OCI-LY3 (cell line): Measurements from ENCODE around the gene TANC1.

Experiments
- H2AFZ ChIP-seq: fragments of 200-600, 300-600 bp; shearing (Covaris generic); 2 replicates; pipeline ENCODE4 v1.6.0; 2014; ENCODE audit warnings: antibody characterized with exemption, low read depth, low read length
- H3K27ac ChIP-seq: fragments of 200-600, 300-600 bp; sonication (generic); 2 replicates; pipeline ENCODE4 v1.5.1; 2014; ENCODE audit warnings: mild to moderate bottlenecking, low read length, moderate library complexity, mixed read lengths
- H3K27me3 ChIP-seq: fragments of 200-600, 300-600 bp; sonication (generic); 2 replicates; pipeline ENCODE4 v1.6.1; 2014; ENCODE audit warnings: low read depth, low read length, mixed read lengths
- H3K36me3 ChIP-seq: fragments of 200-600, 300-600 bp; sonication (generic); replicated peaks from 2 replicates; pipeline ENCODE3; 2014; ENCODE audit warnings: low read depth, low read length, mixed read lengths
- H3K4me1 ChIP-seq: fragments of 300-600, 200-600 bp; sonication (generic); 2 replicates; pipeline ENCODE4 v1.6.1; 2014; ENCODE audit warnings: low read length, mixed read lengths
- H3K4me2 ChIP-seq: fragments of 200-600, 300-600 bp; sonication (generic); 2 replicates; pipeline ENCODE4 v1.6.1; 2014; ENCODE audit warnings: low read length, mixed read lengths
- H3K4me3 ChIP-seq: fragments of 300-600, 200-600 bp; sonication (generic); 2 replicates; pipeline ENCODE4 v1.5.1; 2014; ENCODE audit warnings: antibody characterized with exemption, mild to moderate bottlenecking, low read length, moderate library complexity
- H3K79me2 ChIP-seq: fragments of 300-600, 200-600 bp; shearing (Covaris generic); 2 replicates; pipeline ENCODE4 v1.6.1; 2014; ENCODE audit warnings: mild to moderate bottlenecking, low read length, mixed read lengths
- H3K9ac ChIP-seq: fragments of 300-600, 200-600 bp; shearing (Covaris generic); 2 replicates; pipeline ENCODE4 v1.6.0; 2014; ENCODE audit warnings: mild to moderate bottlenecking, low read length, moderate library complexity
- H3K9me3 ChIP-seq: fragments of 200-600, 300-600 bp; shearing (Covaris generic); 2 replicates; pipeline ENCODE4 v1.6.1; 2014; ENCODE audit warnings: low read length, mixed read lengths; ENCODE audit not compliant: insufficient read depth
- H4K20me1 ChIP-seq: fragments of 200-600, 300-600 bp; sonication (generic); 2 replicates; pipeline ENCODE4 v1.6.1; 2016; ENCODE audit warnings: low read length, mixed read lengths; ENCODE audit not compliant: insufficient read depth
- CTCF ChIP-seq: fragments of 200-600, 300-600 bp; sonication (generic); IDR thresholded peaks from 2 replicates; pipeline ENCODE4 v1.5.1; 2014; ENCODE audit warnings: antibody characterized with exemption, low read length, low read depth
- EZH2phosphoT487 ChIP-seq: fragments of 200-600 bp; shearing (Covaris generic); IDR thresholded peaks from 2 replicates; pipeline ENCODE4 v1.6.1; 2018; ENCODE audit warnings: antibody characterized with exemption, mixed run types, low read depth

TANC1 gene

GRCh38 chr2:159155320-159155719 lies 186.9 kb downstream of the TANC1 start:
- H3K9ac ChIP-seq, result no peak overlapping the region
- H3K27ac ChIP-seq, result no peak overlapping the region
- TF ChIP-seq EZH2phosphoT487 (no peak), CTCF (no peak)
- no peaks in the 10 kb centered on the region for H3K27me3 ChIP-seq
- H3K4me2 ChIP-seq, result no peak overlapping the region
- no peaks in the 10 kb centered on the region for H3K4me1 ChIP-seq
- no peaks in the 10 kb centered on the region for H3K9me3 ChIP-seq
- H3K36me3 ChIP-seq, result no peaks in the 10 kb centered on the region
- H4K20me1 ChIP-seq, result no peaks in the 10 kb centered on the region
- H3K4me3 ChIP-seq, result no peak overlapping the region
- H3K79me2 ChIP-seq, result no peaks in the 10 kb centered on the region
- H2AFZ ChIP-seq, result no peak overlapping the region

- no peaks in the 10 kb centered on the region for H3K79me2 ChIP-seq
- H3K27me3 ChIP-seq, result no peaks in the 10 kb centered on the region
- H3K36me3 ChIP-seq, result no peaks in the 10 kb centered on the region
- H2AFZ ChIP-seq, result no peak overlapping the region
- H3K27ac ChIP-seq, result no peak overlapping the region
- H3K9me3 ChIP-seq, result no peaks in the 10 kb centered on the region
- no peaks in the 10 kb centered on the region for H3K4me1 ChIP-seq
- no peak overlapping the region for H3K4me3 ChIP-seq
- H3K9ac ChIP-seq, result no peak overlapping the region
- TF ChIP-seq CTCF, result no peak
- no peak for TF ChIP-seq EZH2phosphoT487
- H4K20me1 ChIP-seq, result no peaks in the 10 kb centered on the region
- no peak overlapping the region for H3K4me2 ChIP-seq
Measured at GRCh38 chr2:159155791-159156190, 187.4 kb downstream of the TANC1 start.

- no peak overlapping the region for H3K27ac ChIP-seq
- H3K4me3 ChIP-seq, result no peak overlapping the region
- no peak overlapping the region for H2AFZ ChIP-seq
- TF ChIP-seq CTCF (no peak), EZH2phosphoT487 (no peak)
- H3K36me3 ChIP-seq, result no peaks in the 10 kb centered on the region
- H3K27me3 ChIP-seq, result no peaks in the 10 kb centered on the region
- no peak overlapping the region for H3K9ac ChIP-seq
- H4K20me1 ChIP-seq, result no peaks in the 10 kb centered on the region
- H3K79me2 ChIP-seq, result no peaks in the 10 kb centered on the region
- no peak overlapping the region for H3K4me2 ChIP-seq
- H3K9me3 ChIP-seq, result no peaks in the 10 kb centered on the region
- no peaks in the 10 kb centered on the region for H3K4me1 ChIP-seq
Measured at GRCh38 chr2:159156834-159157233, 188.4 kb downstream of the TANC1 start.

GRCh38 chr2:159157361-159158209 lies 189.1 kb downstream of the TANC1 start:
- H2AFZ ChIP-seq, result no peak overlapping the region
- no peak overlapping the region for H3K9ac ChIP-seq
- no peaks in the 10 kb centered on the region for H3K27me3 ChIP-seq
- H3K9me3 ChIP-seq, result no peaks in the 10 kb centered on the region
- H4K20me1 ChIP-seq, result no peaks in the 10 kb centered on the region
- no peaks in the 10 kb centered on the region for H3K79me2 ChIP-seq
- no peak overlapping the region for H3K4me2 ChIP-seq
- H3K4me3 ChIP-seq, result no peak overlapping the region
- TF ChIP-seq CTCF (no peak), EZH2phosphoT487 (no peak)
- H3K36me3 ChIP-seq, result no peaks in the 10 kb centered on the region
- H3K4me1 ChIP-seq, result no peaks in the 10 kb centered on the region
- no peak overlapping the region for H3K27ac ChIP-seq
